Suprapubic skin (tissue), 4 donors: Measurements from ENCODE around the gene SLIT1. TPM values are rescaled to one million over a fixed set of nuclear protein-coding genes. Genes with fewer than 3 reads are reported as not detected.

ENCODE experiments used
- DNase-seq, 2 donors: peaks; one replicate each; pipeline ENCODE4 v3.0.0-alpha.2; 2019; ENCODE audit warnings: low spot score in 2 of 2
- H3K27ac ChIP-seq: fragments of 200-600 bp; sonication (generic); one replicate; pipeline ENCODE4 v1.5.1; 2019
- H3K27me3 ChIP-seq: fragments of 200-600 bp; sonication (generic); one replicate; pipeline ENCODE4 v1.5.1; 2019
- H3K36me3 ChIP-seq: fragments of 200-600 bp; sonication (generic); one replicate; pipeline ENCODE4 v1.5.1; 2019
- H3K4me1 ChIP-seq: fragments of 200-600 bp; sonication (generic); one replicate; pipeline ENCODE4 v1.5.1; 2019
- H3K4me3 ChIP-seq: fragments of 200-600 bp; sonication (generic); one replicate; pipeline ENCODE4 v1.5.1; 2019; ENCODE audit warnings: mild to moderate bottlenecking
- H3K9me3 ChIP-seq: fragments of 200-600 bp; sonication (generic); one replicate; pipeline ENCODE4 v1.5.1; 2019
- EP300 ChIP-seq: sonication (generic); formaldehyde crosslinking; IDR thresholded peaks from one replicate; pipeline ENCODE4 v1.6.1; 2017; ENCODE audit warnings: antibody characterized with exemption
- POLR2A ChIP-seq, 2 donors: fragments of 450-650 bp; IDR thresholded peaks; one replicate each; pipeline ENCODE4 v1.6.1; 2017; ENCODE audit warnings: antibody characterized with exemption in 2 of 2, mild to moderate bottlenecking in 2 of 2, moderate library complexity in 2 of 2
- POLR2AphosphoS5 ChIP-seq, 3 donors: sonication (generic); formaldehyde crosslinking; IDR thresholded peaks; one replicate each; pipeline ENCODE4 v1.6.1; 2017; ENCODE audit warnings: antibody characterized with exemption in 3 of 3
- WGBS: methylation state at CpG from one replicate; pipeline ENCODE4 v1.1.5; 2018; 5-methylcytosine and 5-hydroxymethylcytosine counted together
- total RNA-seq, 4 donors: library from RNA; depleted of rRNA; stranded (reverse); fragments of >200 nt; gene quantifications; one replicate each; pipeline ENCODE4 v1.1.0, GENCODE V29; 2016
- TF ChIP-seq, protein P1 (sequence below), 2 donors: fragments of 200-600 bp in 1 of 2; fragments of 450-650 bp in 1 of 2; sonication (generic) in 1 of 2; IDR thresholded peaks; one replicate each; pipeline ENCODE4 v1.5.1; 2016 to 2019; ENCODE audit warnings: antibody characterized with exemption in 2 of 2, mild to moderate bottlenecking in 1 of 2, moderate library complexity in 1 of 2

SLIT1 gene
- total RNA-seq, 4 donors from 2014 or later: 0.10 to 0.40 (median 0.11) TPM; not detected in 1

DNA sequence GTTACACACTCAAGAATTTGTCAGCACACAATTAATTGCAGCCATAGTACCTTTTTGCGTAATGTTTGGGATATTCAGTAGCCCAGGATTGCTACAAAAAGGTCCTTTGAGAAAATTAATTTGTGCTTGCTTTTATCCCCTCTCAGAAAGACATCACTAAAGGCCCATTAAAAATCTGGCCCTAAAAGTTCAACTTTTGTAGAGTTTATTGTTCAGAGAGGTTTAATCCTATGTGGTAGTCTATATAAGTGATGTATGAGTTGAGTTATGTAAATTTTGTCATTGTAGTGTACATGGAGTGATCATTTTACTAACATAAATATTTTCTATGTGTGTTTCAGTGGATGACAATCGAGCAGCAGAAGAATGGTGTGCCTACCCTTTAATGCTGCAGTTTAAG, 227.7 kb downstream of the SLIT1 start:
- WGBS: 93% methylated on average over 2 of the region's 2 CpGs
- Histone ChIP-seq H3K36me3 (peaks cover 25% of the 10 kb centered on the region), H3K27me3 (no peaks in the 10 kb centered on the region), H3K27ac (no peak overlapping the region), H3K9me3 (no peaks in the 10 kb centered on the region), H3K4me1 (no peaks in the 10 kb centered on the region), H3K4me3 (no peak overlapping the region)
- no peak for TF ChIP-seq EP300
- no peak for TF ChIP-seq POLR2AphosphoS5 (IDR thresholded peaks at IDR 0.05)
- TF ChIP-seq POLR2A (IDR thresholded peaks at IDR 0.05): no peak
- no peak for DNase-seq

DNA sequence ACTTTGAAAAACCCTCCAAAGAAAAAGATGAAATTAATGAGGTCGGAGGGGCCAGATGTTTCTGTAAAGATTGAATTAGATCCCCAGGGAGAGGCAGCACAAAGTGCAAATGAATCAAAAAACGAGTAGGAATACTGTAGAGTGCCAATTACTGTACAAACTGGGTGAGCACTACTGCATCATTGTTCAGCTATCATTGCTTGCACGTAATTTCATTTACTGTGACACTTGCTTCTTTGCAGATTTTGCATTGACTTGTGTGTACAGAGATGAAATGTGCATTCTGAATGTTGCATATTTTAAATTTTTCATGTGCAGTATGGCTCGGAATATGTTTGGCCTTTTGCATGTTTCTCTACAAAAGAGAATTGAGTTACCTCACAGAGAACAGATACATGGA, 230.0 kb downstream of the SLIT1 start:
- Histone ChIP-seq H3K9me3 (no peaks in the 10 kb centered on the region), H3K4me3 (no peak overlapping the region), H3K4me1 (no peaks in the 10 kb centered on the region), H3K27me3 (no peaks in the 10 kb centered on the region), H3K36me3 (peaks cover 32% of the 10 kb centered on the region), H3K27ac (no peak overlapping the region)
- 81% methylated on average over 4 of the region's 4 CpGs for WGBS
- DNase-seq: no peak
- TF ChIP-seq POLR2A (IDR thresholded peaks at IDR 0.05) (no peak), EP300 (no peak)

GRCh38 chr10:96951954-96952353, 233.8 kb downstream of the SLIT1 start:
- H3K4me3 ChIP-seq: no peak overlapping the region
- no peaks in the 10 kb centered on the region for H3K27me3 ChIP-seq
- H3K9me3 ChIP-seq: no peaks in the 10 kb centered on the region
- DNase-seq: no peak
- WGBS: 92% methylated on average over 2 of the region's 2 CpGs
- TF ChIP-seq EP300: no peak
- TF ChIP-seq, protein P1, sequence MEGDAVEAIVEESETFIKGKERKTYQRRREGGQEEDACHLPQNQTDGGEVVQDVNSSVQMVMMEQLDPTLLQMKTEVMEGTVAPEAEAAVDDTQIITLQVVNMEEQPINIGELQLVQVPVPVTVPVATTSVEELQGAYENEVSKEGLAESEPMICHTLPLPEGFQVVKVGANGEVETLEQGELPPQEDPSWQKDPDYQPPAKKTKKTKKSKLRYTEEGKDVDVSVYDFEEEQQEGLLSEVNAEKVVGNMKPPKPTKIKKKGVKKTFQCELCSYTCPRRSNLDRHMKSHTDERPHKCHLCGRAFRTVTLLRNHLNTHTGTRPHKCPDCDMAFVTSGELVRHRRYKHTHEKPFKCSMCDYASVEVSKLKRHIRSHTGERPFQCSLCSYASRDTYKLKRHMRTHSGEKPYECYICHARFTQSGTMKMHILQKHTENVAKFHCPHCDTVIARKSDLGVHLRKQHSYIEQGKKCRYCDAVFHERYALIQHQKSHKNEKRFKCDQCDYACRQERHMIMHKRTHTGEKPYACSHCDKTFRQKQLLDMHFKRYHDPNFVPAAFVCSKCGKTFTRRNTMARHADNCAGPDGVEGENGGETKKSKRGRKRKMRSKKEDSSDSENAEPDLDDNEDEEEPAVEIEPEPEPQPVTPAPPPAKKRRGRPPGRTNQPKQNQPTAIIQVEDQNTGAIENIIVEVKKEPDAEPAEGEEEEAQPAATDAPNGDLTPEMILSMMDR (IDR thresholded peaks at IDR 0.05): no peak
- TF ChIP-seq POLR2A (IDR thresholded peaks at IDR 0.05): no peak
- no peak for TF ChIP-seq POLR2AphosphoS5 (IDR thresholded peaks at IDR 0.05)
- H3K27ac ChIP-seq: no peak overlapping the region
- peaks cover 35% of the 10 kb centered on the region for H3K36me3 ChIP-seq
- no peaks in the 10 kb centered on the region for H3K4me1 ChIP-seq

- Histone ChIP-seq H3K9me3 (no peaks in the 10 kb centered on the region), H3K27ac (no peak overlapping the region), H3K36me3 (peaks cover 16% of the 10 kb centered on the region), H3K4me1 (no peaks in the 10 kb centered on the region), H3K27me3 (no peaks in the 10 kb centered on the region), H3K4me3 (no peak overlapping the region)
- DNase-seq: no peak
- TF ChIP-seq POLR2A (IDR thresholded peaks at IDR 0.05): no peak
- TF ChIP-seq, protein P1 (IDR thresholded peaks at IDR 0.05): no peak
- TF ChIP-seq POLR2AphosphoS5 (IDR thresholded peaks at IDR 0.05): no peak
- TF ChIP-seq EP300: no peak
- WGBS: 92% methylated on average over 5 of the region's 5 CpGs
Measured at GRCh38 chr10:96949039-96949683, 236.6 kb downstream of the SLIT1 start.

Other genes starting within 250 kb of the SLIT1 start
- gene ARHGAP19, start 106.7 kb upstream of the SLIT1 start, total RNA-seq: 10 to 100 TPM in 3 of 4 donors, 1 to 10 TPM in 1; 8.0 to 12.8 (median 11.2) TPM
- 1 to 10 TPM; 5.2 to 8.4 (median 7.2) TPM for gene FRAT1, start 133.3 kb upstream of the SLIT1 start, total RNA-seq
- 10 to 100 TPM; 30.9 to 58.0 (median 38.4) TPM for gene FRAT2, start 148.8 kb upstream of the SLIT1 start, total RNA-seq
- 10 to 100 TPM; 24.5 to 49.3 (median 48.6) TPM for gene RRP12, start 215.4 kb upstream of the SLIT1 start, total RNA-seq
- gene PGAM1, start 240.2 kb upstream of the SLIT1 start, total RNA-seq: 100 to 1,000 TPM; 106 to 238 (median 209) TPM